GM21723 (cell line): ENCODE results near the gene CHRNA10.

Experiments used
- ATAC-seq: cut with Tn5 transposase; IDR thresholded peaks from one replicate; pipeline ENCODE4 v1.9.1; 2021; ENCODE audit warnings: mild to moderate bottlenecking, moderate library complexity; ENCODE audit not compliant: unreplicated experiment

Gene CHRNA10

GRCh38 chr11:3671334-3672254 is at the start of gene CHRNA10:
Gene CHRNA10, minus strand, starts transcription at chr11:3671384. Its CDS starts 72 bp downstream, at chr11:3671312.
- ATAC-seq: no peak

DNA sequence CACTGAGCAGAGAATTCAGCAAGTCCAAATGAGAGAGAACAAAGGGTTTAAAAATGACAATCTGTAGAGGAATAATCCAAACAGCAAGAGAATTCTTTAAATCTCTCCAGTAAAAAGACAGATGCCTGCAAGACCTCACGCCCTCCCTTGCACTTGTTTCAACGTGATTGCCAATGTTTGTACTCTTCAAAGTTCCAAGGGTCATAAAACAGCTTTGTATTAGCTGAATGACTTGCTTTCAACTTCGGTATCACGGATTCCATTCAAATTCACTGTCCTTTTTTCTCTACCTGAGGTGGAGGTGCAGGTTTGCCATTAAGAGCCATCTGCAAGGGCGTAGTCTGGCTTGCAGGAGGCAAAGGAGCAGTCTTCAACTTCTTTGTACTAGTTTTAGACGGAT is 41.1 kb upstream of the CHRNA10 start:
- no peak for ATAC-seq

GRCh38 chr11:3710485-3711259 is 39.5 kb upstream of the CHRNA10 start:
- ATAC-seq: no peak

GRCh38 chr11:3709977-3710376 is 38.8 kb upstream of the CHRNA10 start:
- ATAC-seq: no peak

DNA sequence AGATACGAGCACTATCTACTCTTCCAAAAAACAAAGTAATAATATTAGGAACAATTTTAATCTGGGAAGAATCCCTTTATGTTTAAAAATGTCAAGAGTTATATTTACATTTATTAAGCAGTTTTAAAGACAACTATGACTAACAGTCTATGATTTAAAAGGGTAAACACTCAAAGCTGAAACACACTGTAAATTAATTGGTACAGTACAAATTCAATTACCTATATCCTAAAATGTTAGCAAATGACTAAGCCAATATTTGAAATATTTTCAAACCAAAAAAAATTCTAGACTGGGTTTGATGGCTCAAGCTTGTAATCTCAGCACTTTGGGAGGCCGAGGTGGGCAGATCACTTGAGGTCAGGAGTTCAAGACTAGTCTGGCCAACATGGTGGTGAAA is 36.0 kb upstream of the CHRNA10 start:
- no peak for ATAC-seq

- no peak for ATAC-seq
Measured at GRCh38 chr11:3703383-3703782, 32.2 kb upstream of the CHRNA10 start.

DNA sequence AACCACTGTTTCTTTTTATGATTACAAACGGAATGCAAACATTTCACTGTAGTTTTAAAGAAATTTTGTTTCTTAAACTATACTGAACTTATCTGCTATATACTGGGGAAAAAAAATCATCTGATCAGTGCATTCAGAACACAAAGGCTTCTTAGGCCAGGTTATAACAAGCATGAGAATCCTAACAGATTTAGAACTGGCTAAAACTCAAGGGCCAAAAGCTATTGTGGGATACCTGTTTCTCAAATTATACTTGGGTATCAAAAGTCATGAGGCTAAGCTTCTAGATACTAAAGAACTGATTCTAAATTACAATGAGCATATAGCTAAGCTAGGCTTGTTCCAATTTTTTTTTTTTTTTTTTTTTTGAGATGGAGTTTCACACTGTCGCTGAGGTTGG is 29.7 kb upstream of the CHRNA10 start:
- ATAC-seq: no peak

DNA sequence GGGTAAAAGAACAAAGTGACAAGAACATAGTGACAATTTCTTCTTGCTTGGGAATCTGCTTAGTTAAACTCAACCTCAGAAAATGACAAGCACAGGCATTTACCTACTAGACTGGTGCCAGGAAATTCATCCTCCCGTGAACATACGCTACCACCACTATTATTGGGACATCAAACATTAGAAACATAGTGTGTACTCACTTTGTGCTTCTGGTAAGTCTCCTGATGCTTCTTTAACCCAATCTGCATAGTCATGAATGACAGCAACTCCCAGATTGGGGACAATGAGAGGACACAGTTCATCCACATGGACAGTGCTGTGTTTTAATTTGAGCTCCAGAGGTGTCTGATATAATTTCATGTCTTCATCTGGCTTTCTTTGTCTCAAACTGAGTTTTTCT is 29.2 kb upstream of the CHRNA10 start:
- ATAC-seq: no peak

GRCh38 chr11:3686751-3687150 is 15.6 kb upstream of the CHRNA10 start:
- ATAC-seq: no peak

DNA sequence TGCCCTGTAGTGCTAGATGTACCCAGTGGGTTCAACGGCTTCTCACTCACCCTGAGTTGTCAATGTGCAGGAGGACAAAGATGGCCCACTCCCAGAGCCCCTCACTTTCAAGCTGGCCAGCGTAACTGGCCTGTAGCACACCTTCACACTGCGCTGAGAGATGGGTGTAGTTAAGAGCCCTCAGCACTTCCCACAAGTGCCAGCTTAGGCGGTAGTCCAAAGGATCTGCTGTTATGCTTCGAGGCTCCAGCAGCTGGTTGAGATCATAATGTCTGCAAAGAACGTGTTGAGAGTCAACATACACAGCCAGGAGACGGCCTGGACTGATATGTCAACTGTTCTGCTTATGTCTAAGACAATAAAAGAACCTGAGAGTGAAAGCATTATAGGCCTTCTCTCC is 14.7 kb upstream of the CHRNA10 start:
- ATAC-seq: no peak

DNA sequence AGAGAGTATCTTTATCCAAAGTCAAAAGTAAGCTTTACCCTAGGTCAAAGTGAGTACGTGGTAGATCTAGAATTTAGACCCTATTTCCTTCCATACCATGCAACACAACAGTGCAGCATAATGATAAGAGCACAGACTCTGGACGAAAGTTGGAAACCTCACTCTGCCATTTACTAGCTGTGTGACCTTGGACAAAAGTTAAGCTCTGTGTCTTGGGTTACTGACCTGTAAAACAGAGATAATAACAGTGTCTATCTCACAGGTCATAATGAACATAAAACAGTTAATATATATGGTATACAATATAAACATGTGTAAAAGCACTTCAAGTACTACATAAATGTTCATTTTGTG is 13.6 kb upstream of the CHRNA10 start:
- no peak for ATAC-seq

DNA sequence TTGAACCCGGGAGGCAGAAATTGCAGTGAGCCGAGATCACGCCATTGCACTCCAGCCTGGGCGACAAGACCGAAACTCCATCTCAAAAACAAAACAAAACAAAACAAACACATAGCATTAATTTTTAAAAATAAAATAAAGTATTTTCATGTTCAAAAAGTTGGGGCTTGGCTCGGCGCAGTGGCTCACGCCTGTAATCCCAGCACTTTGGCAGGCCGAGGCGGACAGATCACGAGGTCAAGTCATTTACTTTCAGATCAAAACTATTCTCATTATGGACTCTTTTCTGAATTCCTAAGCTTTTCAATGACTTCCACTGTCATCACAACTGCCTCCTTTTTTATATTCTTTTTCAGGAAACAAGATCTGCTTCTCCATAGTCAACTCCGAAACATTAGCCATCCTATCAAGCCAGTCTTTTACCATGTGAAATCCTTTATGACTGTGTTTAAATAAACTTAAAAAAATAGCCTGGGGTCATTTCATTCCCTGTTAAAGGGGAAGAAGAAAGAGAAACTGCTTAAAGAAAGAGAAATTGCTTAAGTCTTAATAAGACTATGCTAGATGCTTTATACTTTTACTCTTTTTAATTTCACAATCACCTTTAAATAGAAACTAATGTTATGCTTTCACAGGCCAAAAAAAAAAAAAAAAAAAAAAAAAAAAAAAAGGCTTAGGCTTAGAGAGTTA is 13.1 kb upstream of the CHRNA10 start:
- ATAC-seq: no peak

- no peak for ATAC-seq
Measured at GRCh38 chr11:3683039-3683438, 11.9 kb upstream of the CHRNA10 start.

- no peak for ATAC-seq
Measured at GRCh38 chr11:3679077-3679476, 7.9 kb upstream of the CHRNA10 start.

- no peak for ATAC-seq
Measured at GRCh38 chr11:3675971-3676370, 4.8 kb upstream of the CHRNA10 start.

- no peak for ATAC-seq
Measured at GRCh38 chr11:3674189-3674588, 3.0 kb upstream of the CHRNA10 start.

DNA sequence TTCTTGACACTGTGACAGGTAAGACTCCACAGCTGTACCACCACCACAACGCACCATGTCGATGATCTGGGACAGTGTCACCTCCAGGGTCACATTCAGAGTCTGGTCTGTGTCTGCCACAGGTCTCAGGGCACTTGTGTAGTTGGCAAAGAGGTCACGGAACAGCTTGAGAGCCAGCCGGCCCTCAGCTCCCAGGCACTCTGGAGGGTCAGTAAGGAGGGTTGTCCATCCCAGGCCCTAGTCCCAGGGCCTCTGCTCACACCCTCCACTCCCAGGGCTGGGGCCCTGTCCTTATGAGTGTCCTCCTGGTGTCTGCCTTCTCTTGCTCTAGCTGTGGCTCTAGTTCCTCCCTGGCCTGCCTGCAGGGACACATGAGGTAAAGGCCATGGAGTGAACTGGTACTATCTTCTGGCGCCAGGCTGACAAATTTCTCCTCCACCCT is 1.4 kb downstream of the CHRNA10 start:
- ATAC-seq: no peak

DNA sequence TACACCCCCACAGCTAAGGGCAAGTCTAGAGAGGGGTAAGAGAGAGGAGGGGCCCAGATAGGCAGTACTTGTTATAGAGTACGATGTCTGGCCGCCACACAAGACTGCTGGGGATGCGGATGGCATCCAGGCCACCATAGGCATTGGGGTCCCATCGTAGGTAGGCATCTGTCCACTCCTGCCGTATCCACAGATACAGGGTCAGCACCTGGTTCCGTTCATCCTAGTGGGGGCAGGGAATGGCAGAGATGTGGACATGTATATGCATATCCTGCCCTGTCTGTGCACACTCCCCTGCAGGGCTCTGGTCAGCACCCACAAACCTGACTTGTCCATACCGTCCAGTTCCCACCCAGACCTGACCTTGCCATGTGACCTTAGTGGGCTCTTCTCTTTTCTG is 2.1 kb downstream of the CHRNA10 start:
- no peak for ATAC-seq

GRCh38 chr11:3667149-3668035 is 3.8 kb downstream of the CHRNA10 start:
- ATAC-seq: no peak

- no peak for ATAC-seq
Measured at GRCh38 chr11:3666023-3666530, 5.1 kb downstream of the CHRNA10 start.
